Thoracic aorta (tissue), 2 donors: Measurements from ENCODE around the gene DACH1. TPM values are rescaled to one million over a fixed set of nuclear protein-coding genes. Genes with fewer than 3 reads are reported as not detected.

Source experiments
- ATAC-seq: fragments of 150-250 bp; one replicate; pipeline ENCODE4 v1.8.0; 2017; ENCODE audit warnings: low read depth; ENCODE audit not compliant: insufficient number of reproducible peaks, low FRiP score
- DNase-seq: peaks from one replicate; pipeline ENCODE4 v3.0.0-alpha.2; 2020; ENCODE audit warnings: low spot score
- H3K27ac ChIP-seq, 2 donors: fragments of 200-600 bp; sonication (generic); 1 replicate in 1 of 2; 2 replicates in 1 of 2; pipeline ENCODE4 v1.5.1; 2016; ENCODE audit warnings: mild to moderate bottlenecking in 2 of 2, moderate library complexity in 2 of 2
- H3K27me3 ChIP-seq: fragments of 200-600 bp; sonication (generic); replicated peaks from 2 replicates; pipeline ENCODE4 v1.6.0; 2016; ENCODE audit warnings: mild to moderate bottlenecking; ENCODE audit not compliant: insufficient read depth
- H3K36me3 ChIP-seq: fragments of 200-600 bp; sonication (generic); one replicate; pipeline ENCODE4 v1.5.1; 2016
- H3K4me1 ChIP-seq, 2 donors: fragments of 200-600 bp; sonication (generic); 1 replicate in 1 of 2; 2 replicates in 1 of 2; pipeline versions ENCODE4 v1.5.1 to v1.6.0; 2016; ENCODE audit warnings: low read depth in 2 of 2, mild to moderate bottlenecking in 1 of 2; ENCODE audit not compliant: control insufficient read depth in 1 of 2
- H3K4me3 ChIP-seq: fragments of 200-600 bp; sonication (generic); 2 replicates; pipeline ENCODE4 v1.5.1; 2016; ENCODE audit warnings: mild to moderate bottlenecking
- H3K9me3 ChIP-seq: fragments of 200-600 bp; sonication (generic); 2 replicates; pipeline ENCODE4 v1.5.1; 2016
- total RNA-seq, 2 donors: library from RNA; depleted of rRNA; stranded (reverse); fragments of >200 nt; gene quantifications; one replicate each; pipeline versions ENCODE4 v1.1.0 to v1.2.3, GENCODE V29; 2016
- TF ChIP-seq, protein P1 (sequence below): fragments of 200-600 bp; sonication (generic); IDR thresholded peaks from one replicate; pipeline ENCODE4 v1.5.1; 2019; ENCODE audit warnings: antibody characterized with exemption

DACH1 gene
- total RNA-seq, 2 donors from 2014 or later, result 0.14 to 1.3 TPM

- TF ChIP-seq, protein P1, sequence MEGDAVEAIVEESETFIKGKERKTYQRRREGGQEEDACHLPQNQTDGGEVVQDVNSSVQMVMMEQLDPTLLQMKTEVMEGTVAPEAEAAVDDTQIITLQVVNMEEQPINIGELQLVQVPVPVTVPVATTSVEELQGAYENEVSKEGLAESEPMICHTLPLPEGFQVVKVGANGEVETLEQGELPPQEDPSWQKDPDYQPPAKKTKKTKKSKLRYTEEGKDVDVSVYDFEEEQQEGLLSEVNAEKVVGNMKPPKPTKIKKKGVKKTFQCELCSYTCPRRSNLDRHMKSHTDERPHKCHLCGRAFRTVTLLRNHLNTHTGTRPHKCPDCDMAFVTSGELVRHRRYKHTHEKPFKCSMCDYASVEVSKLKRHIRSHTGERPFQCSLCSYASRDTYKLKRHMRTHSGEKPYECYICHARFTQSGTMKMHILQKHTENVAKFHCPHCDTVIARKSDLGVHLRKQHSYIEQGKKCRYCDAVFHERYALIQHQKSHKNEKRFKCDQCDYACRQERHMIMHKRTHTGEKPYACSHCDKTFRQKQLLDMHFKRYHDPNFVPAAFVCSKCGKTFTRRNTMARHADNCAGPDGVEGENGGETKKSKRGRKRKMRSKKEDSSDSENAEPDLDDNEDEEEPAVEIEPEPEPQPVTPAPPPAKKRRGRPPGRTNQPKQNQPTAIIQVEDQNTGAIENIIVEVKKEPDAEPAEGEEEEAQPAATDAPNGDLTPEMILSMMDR, result no peak
- no peak overlapping the region for H3K4me3 ChIP-seq
- DNase-seq (no peak), ATAC-seq (no peak)
- H3K27me3 ChIP-seq, result no peaks in the 10 kb centered on the region
- H3K9me3 ChIP-seq, result no peaks in the 10 kb centered on the region
- H3K27ac ChIP-seq, result no peak overlapping the region
- H3K36me3 ChIP-seq, result no peaks in the 10 kb centered on the region
- H3K4me1 ChIP-seq, result no peaks in the 10 kb centered on the region
Observed at GRCh38 chr13:71718931-71719330, 148.1 kb downstream of the DACH1 start.

- no peak overlapping the region for H3K4me3 ChIP-seq
- no peaks in the 10 kb centered on the region for H3K27me3 ChIP-seq
- DNase-seq (no peak), ATAC-seq (no peak)
- no peaks in the 10 kb centered on the region for H3K9me3 ChIP-seq
- TF ChIP-seq, protein P1, result no peak
- no peaks in the 10 kb centered on the region for H3K36me3 ChIP-seq
- no peak overlapping the region for H3K27ac ChIP-seq
- no peaks in the 10 kb centered on the region for H3K4me1 ChIP-seq
Observed at GRCh38 chr13:71714802-71715375, 152.1 kb downstream of the DACH1 start.

- TF ChIP-seq, protein P1, result no peak
- no peaks in the 10 kb centered on the region for H3K9me3 ChIP-seq
- no peak overlapping the region for H3K4me3 ChIP-seq
- H3K36me3 ChIP-seq, result no peaks in the 10 kb centered on the region
- ATAC-seq (no peak), DNase-seq (no peak)
- H3K4me1 ChIP-seq, result no peaks in the 10 kb centered on the region
- H3K27ac ChIP-seq, result no peak overlapping the region
- no peaks in the 10 kb centered on the region for H3K27me3 ChIP-seq
Observed at GRCh38 chr13:71712988-71713653, 153.9 kb downstream of the DACH1 start.

DNA sequence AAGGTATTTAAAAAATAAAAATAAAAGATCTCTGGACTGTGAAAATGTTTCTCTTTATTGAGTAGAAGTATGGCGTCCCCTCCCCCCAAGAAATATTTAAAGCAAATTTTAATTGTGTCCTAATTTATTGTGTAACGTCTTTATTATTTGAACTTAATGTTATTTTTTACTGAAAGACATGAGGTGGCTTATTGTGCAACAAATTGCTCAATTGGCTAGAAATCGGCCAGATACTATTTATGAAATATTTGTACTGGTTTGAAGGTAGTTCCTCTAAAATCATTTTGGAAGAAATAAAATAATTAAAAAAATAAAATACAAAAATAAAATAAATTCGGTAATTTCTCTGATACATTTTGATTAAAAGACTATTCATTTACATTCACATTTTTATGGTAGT, 162.3 kb downstream of the DACH1 start:
- H3K4me1 ChIP-seq, result no peaks in the 10 kb centered on the region
- H3K27me3 ChIP-seq, result no peaks in the 10 kb centered on the region
- ATAC-seq (no peak), DNase-seq (no peak)
- H3K27ac ChIP-seq, result no peak overlapping the region
- H3K4me3 ChIP-seq, result no peak overlapping the region
- TF ChIP-seq, protein P1, result no peak
- no peaks in the 10 kb centered on the region for H3K9me3 ChIP-seq
- H3K36me3 ChIP-seq, result no peaks in the 10 kb centered on the region

- Histone ChIP-seq H3K4me1 (no peaks in the 10 kb centered on the region), H3K27me3 (no peaks in the 10 kb centered on the region), H3K27ac (no peak overlapping the region), H3K4me3 (no peak overlapping the region), H3K36me3 (no peaks in the 10 kb centered on the region), H3K9me3 (no peaks in the 10 kb centered on the region)
- DNase-seq (no peak), ATAC-seq (no peak)
- TF ChIP-seq, protein P1, result no peak
Observed at GRCh38 chr13:71703138-71703537, 163.9 kb downstream of the DACH1 start.
